IPS DF 4.7 (cell line): ENCODE results near the gene KCNMA1.

ENCODE experiments used
- DNase-seq: peaks from one replicate; pipeline ENCODE4 v3.0.0-alpha.2; 2013; ENCODE audit warnings: low spot score; ENCODE audit errors: extremely low read depth

Gene KCNMA1

GRCh38 chr10:77634939-77635338, 2.7 kb downstream of the KCNMA1 start:
- DNase-seq: no peak

- DNase-seq: no peak
These were observed 4.2 kb downstream of the KCNMA1 start for GRCh38 chr10:77633376-77633775.

- DNase-seq: no peak
These were observed 6.4 kb downstream of the KCNMA1 start for GRCh38 chr10:77631241-77631640.

- DNase-seq: no peak
These were observed 7.1 kb downstream of the KCNMA1 start for GRCh38 chr10:77630507-77630848.

- no peak for DNase-seq
These were observed 7.7 kb downstream of the KCNMA1 start for GRCh38 chr10:77629775-77630506.

GRCh38 chr10:77628906-77629730, 8.5 kb downstream of the KCNMA1 start:
- DNase-seq: no peak

- DNase-seq: no peak
These were observed 11.2 kb downstream of the KCNMA1 start for GRCh38 chr10:77626266-77626935.

- no peak for DNase-seq
These were observed 12.2 kb downstream of the KCNMA1 start for GRCh38 chr10:77625379-77625778.

- DNase-seq: no peak
These were observed 14.7 kb downstream of the KCNMA1 start for GRCh38 chr10:77622889-77623291.

- no peak for DNase-seq
These were observed 16.9 kb downstream of the KCNMA1 start for GRCh38 chr10:77620731-77621130.

GRCh38 chr10:77619964-77620703, 17.5 kb downstream of the KCNMA1 start:
- no peak for DNase-seq

GRCh38 chr10:77618117-77618516, 19.5 kb downstream of the KCNMA1 start:
- DNase-seq: no peak

- no peak for DNase-seq
These were observed 20.8 kb downstream of the KCNMA1 start for GRCh38 chr10:77616766-77617165.

- no peak for DNase-seq
These were observed 22.6 kb downstream of the KCNMA1 start for GRCh38 chr10:77614778-77615625.

- DNase-seq: no peak
These were observed 24.0 kb downstream of the KCNMA1 start for GRCh38 chr10:77613476-77614130.

GRCh38 chr10:77611670-77612069, 25.9 kb downstream of the KCNMA1 start:
- no peak for DNase-seq

- DNase-seq: no peak
These were observed 26.4 kb downstream of the KCNMA1 start for GRCh38 chr10:77611221-77611620.

GRCh38 chr10:77609781-77610272, 27.8 kb downstream of the KCNMA1 start:
- no peak for DNase-seq

- no peak for DNase-seq
These were observed 29.3 kb downstream of the KCNMA1 start for GRCh38 chr10:77608281-77608680.

GRCh38 chr10:77606751-77607150, 30.9 kb downstream of the KCNMA1 start:
- no peak for DNase-seq
